Fibroblast of peridontal ligament (primary cell): ENCODE measurements around the gene MITF.

ENCODE experiments used
- DNase-seq: peaks from one replicate; pipeline ENCODE4 v3.0.0-alpha.2; 2010; ENCODE audit errors: extremely low read depth

The MITF gene

GRCh38 chr3:69963643-69964042 lies 224.4 kb downstream of the MITF start:
- no peak for DNase-seq

- DNase-seq, result no peak
Measured at GRCh38 chr3:69967156-69967555, 227.9 kb downstream of the MITF start.

GRCh38 chr3:69970827-69971226 lies 231.6 kb downstream of the MITF start:
- no peak for DNase-seq

- no peak for DNase-seq
Measured at GRCh38 chr3:69972672-69973071, 233.4 kb downstream of the MITF start.

- no peak for DNase-seq
Measured at GRCh38 chr3:69976021-69976420, 236.8 kb downstream of the MITF start.

GRCh38 chr3:69983546-69984265 lies 244.4 kb downstream of the MITF start:
- DNase-seq, result no peak

- no peak for DNase-seq
Measured at GRCh38 chr3:69985266-69985665, 246.0 kb downstream of the MITF start.

- no peak for DNase-seq
Measured at GRCh38 chr3:69986419-69986818, 247.2 kb downstream of the MITF start.

GRCh38 chr3:69987833-69988232 lies 248.6 kb downstream of the MITF start:
- no peak for DNase-seq

GRCh38 chr3:69993757-69994156 lies 254.5 kb downstream of the MITF start:
- no peak for DNase-seq

- no peak for DNase-seq
Measured at GRCh38 chr3:69994919-69995318, 255.7 kb downstream of the MITF start.

GRCh38 chr3:69997631-69998307 lies 258.5 kb downstream of the MITF start:
- no peak for DNase-seq

GRCh38 chr3:69998759-69999139 lies 259.5 kb downstream of the MITF start:
- DNase-seq, result no peak

GRCh38 chr3:69999140-70000027 lies 260.1 kb downstream of the MITF start, which contains the start of gene SAMMSON:
TSS of gene SAMMSON (plus strand) at chr3:69999733.
- DNase-seq, result no peak

- no peak for DNase-seq
Measured at GRCh38 chr3:70000028-70000410, 260.8 kb downstream of the MITF start.

- no peak for DNase-seq
Measured at GRCh38 chr3:70000563-70001081, 261.4 kb downstream of the MITF start.

- no peak for DNase-seq
Measured at GRCh38 chr3:70003119-70003518, 263.9 kb downstream of the MITF start.

- no peak for DNase-seq
Measured at GRCh38 chr3:70006089-70006488, 266.8 kb downstream of the MITF start.

- DNase-seq, result no peak
Measured at GRCh38 chr3:70010346-70010745, 271.1 kb downstream of the MITF start.

GRCh38 chr3:70011582-70011981 lies 272.3 kb downstream of the MITF start:
- no peak for DNase-seq
